ENCODE measurements around the gene PLP2.

DNA sequence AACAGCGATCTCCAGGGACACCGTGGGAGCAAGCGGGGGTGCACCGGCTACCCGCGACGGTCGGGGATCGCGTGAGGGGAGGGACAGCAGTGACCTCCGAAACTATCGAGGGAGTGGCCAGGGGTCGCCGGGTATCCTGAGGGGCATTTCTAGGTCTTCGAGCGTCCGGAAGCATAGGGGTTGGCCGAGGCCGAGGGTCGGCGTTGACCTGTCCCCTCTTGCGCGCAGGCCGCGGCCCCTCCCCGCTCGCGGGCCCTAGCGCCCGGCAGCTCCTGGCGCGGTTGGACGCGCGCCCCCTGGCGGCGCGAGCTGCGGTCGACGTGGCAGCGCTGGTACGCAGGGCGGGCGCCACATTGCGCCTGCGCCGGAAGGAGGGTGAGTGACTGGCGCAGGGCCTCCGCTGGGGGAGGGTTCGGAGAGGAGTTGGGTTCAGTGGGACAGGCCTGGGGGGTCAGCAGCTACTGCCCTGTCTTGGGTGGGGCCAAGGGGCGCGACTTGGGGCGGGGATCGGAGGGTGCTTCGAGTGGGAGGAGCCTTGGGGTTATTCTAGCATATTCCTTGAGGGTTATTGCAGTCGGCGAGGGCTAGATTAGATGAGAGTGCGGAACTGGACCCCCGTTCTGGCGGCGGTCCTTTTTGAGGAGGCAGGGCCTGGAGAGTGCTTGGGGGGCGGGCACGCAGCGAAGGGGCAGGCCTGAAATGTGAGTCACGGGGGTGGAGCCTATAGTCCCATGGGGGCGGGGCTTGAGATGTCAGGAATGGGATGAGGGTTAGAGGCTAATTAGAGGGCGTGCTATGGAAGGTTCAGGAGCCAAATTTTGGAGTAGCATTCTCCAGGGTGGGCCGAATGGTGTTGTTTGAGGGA is 7.9 kb upstream of the PLP2 start:
- TF ChIP-seq, protein P1, sequence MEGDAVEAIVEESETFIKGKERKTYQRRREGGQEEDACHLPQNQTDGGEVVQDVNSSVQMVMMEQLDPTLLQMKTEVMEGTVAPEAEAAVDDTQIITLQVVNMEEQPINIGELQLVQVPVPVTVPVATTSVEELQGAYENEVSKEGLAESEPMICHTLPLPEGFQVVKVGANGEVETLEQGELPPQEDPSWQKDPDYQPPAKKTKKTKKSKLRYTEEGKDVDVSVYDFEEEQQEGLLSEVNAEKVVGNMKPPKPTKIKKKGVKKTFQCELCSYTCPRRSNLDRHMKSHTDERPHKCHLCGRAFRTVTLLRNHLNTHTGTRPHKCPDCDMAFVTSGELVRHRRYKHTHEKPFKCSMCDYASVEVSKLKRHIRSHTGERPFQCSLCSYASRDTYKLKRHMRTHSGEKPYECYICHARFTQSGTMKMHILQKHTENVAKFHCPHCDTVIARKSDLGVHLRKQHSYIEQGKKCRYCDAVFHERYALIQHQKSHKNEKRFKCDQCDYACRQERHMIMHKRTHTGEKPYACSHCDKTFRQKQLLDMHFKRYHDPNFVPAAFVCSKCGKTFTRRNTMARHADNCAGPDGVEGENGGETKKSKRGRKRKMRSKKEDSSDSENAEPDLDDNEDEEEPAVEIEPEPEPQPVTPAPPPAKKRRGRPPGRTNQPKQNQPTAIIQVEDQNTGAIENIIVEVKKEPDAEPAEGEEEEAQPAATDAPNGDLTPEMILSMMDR (IDR thresholded peaks at IDR 0.05): peak; percentile 75 to 98 (median 97)
- peak in 3 of 4 donors; percentile 33 to 88 (median 69) for TF ChIP-seq POLR2A (IDR thresholded peaks at IDR 0.05)

Data from upper lobe of left lung (tissue), 4 donors.